Inferior parietal cortex (tissue), 1 donor: ENCODE results near the gene ZNF865.

ENCODE experiments used
- DNase-seq: peaks from one replicate; pipeline ENCODE4 v3.0.0-alpha.2; 2016; ENCODE audit errors: extremely low spot score

Gene ZNF865

DNA sequence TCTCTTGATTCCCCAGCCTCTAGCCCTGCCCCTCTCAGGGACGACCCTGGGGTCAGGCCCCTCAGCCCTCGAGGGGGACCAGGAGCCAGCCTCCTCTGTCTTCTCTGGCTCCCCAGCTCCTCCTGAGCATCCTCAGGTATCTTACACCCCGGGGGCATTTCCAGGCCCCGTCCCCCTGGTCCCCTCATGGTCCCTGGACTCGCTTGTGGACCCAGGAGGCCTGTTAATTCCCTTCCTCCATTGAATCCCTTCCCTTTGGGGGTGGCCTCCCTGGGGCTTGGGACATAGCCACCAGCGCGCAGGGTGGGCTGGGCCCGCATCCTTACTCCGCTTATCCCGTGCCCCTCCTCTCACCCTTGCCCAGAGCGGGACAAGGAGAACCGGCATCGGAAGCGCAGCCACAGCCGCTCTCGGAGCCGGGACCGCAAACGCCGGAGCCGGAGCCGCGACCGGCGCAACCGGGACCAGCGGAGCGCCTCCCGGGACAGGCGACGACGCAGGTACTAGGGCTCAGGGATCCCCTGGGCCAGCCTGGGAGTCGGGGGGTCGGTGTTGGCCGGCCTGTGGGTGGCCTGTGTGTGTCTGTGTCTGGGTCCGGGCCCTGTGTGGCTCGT, 53.5 kb downstream of the ZNF865 start:
- no peak for DNase-seq

DNA sequence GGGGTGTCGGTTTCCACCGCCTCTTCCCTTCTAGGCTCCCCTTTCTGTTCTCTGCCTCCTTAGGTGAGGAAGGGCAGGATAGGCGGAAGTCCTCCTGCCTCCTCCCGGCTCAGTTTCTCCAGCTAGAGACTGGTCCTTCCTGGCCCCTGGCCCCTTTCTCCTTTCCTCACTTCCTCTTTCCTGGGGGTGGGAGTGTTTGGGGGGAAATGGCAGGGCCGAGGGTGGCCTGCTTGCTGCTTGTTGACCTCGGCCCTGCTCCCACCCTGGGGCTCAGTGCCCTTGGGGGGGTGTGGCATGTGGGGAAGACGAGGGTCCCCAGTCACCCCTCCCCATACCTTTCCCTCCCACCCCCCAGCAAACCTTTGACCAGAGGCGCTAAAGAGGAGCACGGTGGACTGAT, 54.4 kb downstream of the ZNF865 start:
- DNase-seq: no peak

DNA sequence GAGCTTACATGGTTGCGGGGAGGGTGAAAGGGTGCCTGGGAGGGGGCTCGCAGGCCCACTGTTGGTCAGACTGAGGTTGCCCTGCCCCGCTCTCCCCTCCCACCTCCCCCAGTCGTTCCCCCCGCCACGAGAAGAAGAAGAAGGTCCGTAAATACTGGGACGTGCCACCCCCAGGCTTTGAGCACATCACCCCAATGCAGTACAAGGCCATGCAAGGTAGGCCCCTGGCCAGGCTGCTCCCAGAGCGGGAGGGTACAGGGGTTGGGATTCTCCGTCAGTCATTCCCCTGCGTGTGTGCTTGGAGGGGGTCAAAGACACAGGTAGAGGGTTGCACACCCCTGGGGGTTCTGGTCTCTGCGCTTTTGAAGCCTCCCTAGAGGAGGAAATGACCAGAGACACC, 55.0 kb downstream of the ZNF865 start:
- no peak for DNase-seq

DNA sequence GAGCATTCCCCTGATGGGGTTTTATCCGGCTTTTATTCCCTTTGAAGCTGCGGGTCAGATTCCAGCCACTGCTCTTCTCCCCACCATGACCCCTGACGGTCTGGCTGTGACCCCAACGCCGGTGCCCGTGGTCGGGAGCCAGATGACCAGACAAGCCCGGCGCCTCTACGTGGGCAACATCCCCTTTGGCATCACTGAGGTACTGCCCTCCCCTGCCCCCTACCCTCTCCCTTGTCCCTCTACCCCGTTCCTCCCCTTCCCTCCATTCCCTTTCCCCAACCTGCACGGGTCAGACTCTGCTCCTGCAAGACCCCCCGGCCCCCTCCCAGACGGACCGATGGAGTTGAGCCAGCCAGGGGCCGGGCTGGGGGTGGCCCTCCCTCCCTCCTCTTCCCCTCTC, 55.5 kb downstream of the ZNF865 start:
- no peak for DNase-seq

DNA sequence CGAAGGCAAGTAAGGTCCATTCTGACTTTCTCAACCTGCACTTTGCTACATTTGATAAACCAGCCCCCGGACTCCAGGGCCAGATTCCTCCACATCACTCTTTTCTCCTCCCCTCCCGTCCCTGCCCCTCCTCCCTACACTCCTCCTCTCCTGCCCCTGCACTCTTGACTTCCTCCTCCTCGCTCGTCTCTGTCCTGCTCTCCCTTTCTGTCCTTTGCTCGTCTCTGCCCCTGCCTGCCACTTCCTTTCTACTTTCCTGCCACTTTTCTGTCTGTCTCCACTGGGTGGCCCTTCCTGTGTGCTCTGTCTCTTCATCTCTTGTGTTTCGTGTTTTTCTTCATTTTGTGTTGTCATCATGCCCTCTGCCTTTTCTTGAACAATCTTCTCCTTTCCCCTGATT, 56.4 kb downstream of the ZNF865 start:
- DNase-seq: no peak

DNA sequence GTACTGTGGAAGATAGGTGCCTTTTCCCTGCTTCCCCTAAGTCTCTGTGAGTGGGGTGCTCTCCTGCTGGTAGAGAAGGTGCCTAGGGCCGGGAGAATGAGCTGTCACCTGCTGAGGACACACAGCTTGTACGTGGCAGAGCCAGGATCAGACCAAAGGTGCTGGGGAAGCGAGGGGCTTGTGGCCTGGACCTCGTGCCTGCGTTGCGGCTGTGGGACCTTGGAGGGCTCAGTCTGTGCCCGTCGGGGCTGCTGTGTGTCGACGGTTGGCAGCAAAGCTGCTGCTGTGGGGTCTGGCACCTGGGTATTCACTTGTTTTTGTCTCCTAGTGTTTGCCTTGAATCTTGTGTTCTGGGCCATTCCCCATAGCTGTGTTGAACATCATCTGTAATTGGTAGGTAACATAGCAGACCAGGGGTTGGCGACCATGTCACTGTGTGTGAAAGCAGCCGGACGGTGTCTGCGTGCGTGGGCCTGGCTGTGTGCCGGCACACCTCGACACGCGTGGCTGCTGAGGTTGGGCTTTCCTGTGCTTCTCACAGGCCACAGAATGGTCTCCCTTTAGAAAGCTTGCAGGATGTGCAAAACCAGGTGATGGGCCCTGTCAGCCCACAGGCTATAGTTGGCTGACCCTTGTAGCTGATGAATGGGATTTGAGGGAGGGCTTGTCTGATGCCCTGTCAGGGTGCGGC, 58.5 kb downstream of the ZNF865 start:
- no peak for DNase-seq

DNA sequence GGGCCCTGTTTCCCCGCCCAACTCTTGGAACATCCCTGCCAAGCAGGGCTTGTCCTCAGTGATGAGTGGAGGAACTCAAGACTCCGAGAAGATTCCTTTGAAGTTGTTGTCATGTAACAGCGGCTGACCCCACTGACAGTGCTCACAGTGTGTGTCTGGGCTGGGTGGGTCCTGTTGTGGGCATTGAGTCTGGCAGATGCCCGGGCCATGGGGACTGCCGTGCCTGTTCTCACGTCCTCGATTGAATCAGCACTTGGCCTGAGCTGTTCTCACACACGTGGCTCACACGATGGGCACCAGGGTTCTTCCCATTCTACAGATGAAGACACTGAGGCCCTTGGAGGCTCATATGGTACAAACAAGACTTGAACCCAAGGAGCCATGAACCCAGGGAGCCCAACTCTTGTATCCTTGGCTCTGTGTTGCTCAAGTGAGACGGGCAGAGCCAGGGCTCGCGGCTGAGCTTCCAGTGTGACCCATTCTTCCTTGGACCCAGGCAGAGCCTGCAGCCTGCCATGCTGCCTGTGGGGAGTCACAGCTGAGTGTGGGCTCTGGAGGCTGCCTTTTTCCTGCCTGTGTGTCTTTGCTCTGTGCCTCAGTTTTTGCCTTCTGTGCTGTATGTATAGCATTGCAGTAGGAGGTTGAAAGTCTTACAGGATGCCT, 61.0 kb downstream of the ZNF865 start:
- no peak for DNase-seq
